Fibroblast of skin of right biceps (primary cell): ENCODE data around the gene ZDHHC14.
A peak's percentile ranks its signal among the peaks of the same experiment; 100 is the strongest.

ENCODE experiments used
- DNase-seq: peaks from one replicate; pipeline ENCODE4 v3.0.0-alpha.2; 2013

ZDHHC14 gene

DNA sequence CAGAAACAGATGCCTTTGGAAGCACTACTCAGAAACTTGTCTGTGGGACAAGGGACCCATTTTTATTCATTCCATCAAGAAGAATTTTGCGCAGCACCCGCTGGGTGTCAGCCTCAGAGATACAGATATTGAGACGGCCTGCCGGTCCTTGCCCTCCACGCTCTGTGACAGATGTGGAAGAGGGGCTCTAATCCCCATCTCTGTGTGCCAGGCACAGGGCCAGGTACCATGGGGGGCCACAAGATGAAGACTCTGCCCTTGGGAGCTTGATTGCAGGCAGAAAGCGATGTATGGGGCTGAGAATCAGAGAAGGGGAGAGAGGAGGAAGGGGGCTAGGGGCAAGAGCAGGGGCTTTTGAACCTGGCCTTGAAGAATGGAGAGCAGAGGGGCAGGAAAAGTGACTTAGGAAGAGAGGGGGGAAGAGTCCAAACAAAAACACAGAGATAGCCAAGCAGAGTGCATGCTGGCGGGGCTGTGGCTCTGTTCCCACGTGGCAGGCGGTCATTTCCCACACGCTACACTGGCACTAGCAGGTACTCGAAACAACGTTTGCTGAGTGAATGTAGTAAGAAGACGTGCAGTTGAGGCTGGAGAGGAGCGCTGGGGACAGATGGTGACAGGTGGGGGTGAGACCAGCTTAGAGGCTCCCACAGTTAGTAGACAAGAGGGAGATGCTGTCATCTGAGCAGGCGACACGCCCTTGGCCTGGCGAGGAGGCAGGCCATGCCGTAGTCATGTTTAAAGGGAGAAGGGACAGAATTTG lies 271.8 kb downstream of the ZDHHC14 start:
- DNase-seq: no peak

DNA sequence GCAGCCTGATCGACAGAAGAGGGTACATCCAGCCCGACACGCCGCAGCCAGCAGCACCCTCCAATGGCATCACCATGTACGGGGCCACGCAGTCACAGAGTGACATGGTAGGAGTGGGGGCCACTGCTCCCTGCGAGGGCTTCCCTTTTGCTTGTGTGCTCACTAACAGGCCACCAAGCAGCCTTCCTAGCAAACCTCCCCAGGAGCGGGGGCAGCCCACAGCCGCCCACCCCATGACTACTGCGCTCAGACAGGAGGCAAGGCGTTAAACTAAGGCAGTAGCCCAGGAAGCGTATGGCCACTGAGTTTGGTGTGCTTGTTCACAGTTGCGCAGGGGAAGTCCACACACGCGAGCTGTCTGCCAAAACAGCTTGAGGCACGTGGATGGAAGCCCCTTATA lies 272.5 kb downstream of the ZDHHC14 start:
- no peak for DNase-seq

DNA sequence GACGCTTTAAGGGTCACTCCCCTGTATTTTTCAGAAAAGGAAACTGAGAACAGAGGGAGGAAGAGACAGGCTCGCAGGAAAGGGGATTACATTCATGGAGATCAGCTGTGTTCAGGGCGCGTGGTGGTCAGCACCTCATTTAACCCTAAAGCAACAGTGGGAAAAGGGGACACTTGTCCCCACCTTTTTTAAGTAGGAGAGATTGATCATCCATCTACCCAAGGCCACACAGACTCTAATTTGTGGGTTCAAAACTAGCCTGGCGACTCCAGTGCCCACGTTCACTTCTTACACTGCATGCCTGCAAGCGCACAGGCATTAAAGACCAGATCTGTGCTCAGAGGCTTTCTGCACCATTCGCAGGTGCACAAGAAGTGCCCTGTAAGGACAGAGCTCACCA lies 274.1 kb downstream of the ZDHHC14 start:
- DNase-seq: no peak

DNA sequence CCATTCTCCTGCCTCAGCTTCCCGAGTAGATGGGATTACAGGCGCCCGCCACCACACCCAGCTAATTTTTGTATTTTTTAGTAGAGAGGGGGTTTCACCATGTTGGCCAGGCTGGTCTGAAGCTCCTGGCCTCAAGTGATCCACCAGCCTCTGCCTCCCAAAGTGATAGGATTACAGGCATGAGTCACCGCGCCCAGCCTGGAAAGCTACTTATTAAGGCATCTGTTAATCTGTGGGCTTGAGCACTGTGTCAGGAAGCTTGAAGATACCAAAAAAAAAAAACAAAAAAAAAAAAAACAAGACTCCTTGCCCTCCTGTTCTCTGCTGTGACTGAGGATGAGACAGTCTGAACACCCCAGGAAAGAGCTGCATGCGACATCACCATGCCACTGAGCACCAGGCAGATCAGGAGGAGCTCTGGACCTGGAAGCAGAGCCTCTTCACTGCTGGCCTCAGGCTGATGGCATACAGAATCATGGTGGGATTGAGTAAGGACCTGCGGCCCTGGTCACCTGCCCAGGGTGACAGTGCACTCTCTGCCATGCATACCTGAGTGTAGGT lies 275.5 kb downstream of the ZDHHC14 start:
- DNase-seq: peak; percentile 42

DNA sequence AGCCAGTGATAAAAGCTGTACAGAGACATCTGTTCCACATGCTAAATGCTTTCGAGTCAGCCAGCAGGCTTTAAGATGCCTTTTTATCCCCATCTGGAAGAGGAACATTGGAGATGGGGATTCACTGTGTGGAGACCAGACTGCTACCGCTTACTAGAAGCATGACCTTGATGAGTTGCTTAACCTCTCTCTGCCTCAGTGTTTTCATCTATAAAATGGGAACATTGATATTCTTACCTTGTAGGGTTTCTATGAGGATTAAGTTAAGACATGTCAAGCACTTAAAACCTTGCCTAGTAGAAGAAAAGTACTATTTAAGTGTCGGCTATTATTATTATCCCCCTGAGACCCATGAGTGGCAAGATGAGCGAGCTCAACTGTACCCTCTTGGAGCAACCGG lies 276.8 kb downstream of the ZDHHC14 start:
- no peak for DNase-seq

DNA sequence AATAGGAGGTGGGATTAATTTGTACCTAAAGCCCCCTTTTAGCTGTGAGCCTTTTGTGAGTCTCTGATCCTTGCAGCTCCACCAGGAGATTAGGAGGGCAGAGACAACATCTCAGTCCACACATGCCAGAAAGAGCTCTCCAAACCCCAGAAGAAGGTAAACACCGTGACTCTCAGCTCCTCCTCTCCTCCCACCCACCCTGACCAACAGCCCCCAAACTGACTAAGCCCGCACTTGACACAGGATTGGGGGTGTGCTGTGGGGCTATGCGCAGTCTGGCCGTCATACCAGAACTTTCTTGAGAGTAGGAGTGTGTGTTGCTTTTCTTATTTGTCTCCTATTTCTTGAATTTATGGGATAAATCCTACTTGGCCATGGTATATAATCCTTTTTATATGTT lies 277.3 kb downstream of the ZDHHC14 start:
- DNase-seq: no peak

DNA sequence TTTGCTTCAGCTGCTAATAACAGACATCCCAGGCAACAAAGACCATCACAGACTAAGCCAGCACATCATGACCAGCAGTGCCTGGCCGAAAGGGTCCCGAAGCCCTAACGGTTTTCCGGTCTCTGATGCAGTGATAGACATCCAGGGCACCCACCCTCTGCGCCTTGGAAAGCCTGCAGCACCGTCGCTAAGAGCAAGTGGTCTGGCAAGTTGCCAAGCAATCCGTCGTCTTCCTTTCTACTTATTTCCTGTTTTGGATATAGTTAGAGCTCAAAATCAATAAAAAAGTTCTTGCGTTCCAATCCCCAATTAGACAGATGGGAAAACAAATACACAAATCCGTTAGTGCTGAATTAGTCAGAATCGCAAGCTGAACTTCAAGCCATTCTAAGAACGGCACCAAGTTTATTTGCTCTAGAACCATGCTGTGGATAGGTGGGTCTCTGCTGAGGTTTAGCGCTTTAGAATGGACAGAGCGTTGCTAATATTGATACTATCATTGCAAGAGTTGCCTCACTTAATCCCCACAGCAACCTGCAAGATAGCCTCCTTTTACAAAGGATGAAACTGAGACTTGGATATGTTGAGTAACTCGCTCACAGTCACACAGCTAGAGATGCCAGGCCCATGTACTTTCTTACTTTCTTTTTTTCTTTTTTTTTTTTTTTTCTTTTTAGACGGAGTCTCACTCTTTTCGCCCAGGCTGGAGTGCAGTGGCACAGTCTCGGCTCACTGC lies 278.7 kb downstream of the ZDHHC14 start:
- DNase-seq: no peak

DNA sequence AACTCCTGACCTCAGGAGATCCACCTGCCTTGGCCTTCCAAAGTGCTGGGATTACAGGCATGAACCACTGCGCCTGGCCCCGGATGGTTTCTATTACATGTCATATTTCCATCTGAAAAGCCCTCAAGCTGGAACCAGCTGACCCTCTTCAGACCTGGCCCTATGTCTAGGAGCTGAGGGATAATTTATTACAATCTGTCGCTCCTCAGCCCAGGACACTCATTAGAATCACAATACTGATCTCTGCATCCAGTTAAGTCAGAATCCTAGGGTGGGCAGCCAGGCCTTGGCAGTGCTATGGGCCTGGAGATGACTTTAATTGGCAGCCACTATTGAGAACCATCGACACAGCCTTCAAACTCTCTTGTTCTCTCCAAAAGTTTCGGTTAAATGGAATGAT lies 279.4 kb downstream of the ZDHHC14 start:
- no peak for DNase-seq

DNA sequence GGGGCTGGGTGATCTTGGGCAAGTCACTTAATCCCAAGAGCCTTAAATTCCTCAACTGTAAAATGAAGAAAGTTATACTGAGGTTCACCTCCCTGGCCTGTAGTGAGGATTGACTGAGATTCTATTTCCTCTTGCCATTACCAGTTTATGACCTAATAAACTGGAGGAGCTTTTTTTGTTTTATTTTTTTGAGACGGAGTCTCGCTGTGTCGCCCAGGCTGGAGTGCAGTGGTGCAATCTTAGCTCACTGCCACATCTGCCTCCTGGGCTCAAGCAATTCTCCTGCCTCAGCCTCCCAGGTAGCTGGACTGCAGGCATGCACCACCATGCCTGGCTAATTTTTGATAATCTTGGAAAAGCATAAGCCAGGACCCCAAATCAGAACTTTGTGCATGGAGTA lies 280.7 kb downstream of the ZDHHC14 start:
- DNase-seq: no peak

DNA sequence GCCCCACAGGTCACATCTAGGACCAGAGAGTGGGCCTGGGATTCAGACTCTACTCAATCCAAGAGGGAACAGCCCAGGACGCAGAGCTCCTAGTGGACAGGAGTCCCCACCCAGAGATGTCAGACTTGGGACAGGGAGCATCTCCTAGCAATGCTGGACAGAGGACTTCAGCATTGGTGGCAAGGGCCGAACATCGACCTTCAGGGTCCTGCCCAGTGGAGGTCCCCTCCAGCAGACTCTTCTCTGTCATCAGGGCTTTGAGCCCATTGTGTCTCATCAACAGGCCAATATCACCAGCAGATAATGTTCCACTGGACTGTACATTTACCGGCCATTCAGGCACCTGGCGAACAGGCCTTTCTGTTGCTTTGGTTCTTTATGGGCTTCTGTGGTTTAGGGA lies 282.3 kb downstream of the ZDHHC14 start:
- DNase-seq: no peak

DNA sequence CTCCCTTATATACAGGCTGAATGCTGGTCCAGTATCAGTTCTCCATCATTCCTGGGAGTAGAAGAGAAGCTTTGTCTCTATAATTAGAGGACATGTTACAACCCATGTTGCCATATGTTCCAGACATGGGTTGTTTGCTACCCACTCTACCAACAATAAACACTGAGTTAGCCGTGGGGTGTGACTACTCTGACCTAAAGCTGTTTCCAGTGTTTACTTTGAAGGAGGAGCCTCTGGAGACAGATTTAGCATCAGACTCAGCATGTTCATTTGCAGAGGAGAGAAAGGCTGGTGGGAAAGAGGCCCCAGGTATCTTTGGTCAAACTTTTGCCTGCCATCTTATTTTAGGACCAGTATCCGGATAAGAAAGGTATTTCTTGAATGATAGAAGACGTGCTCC lies 284.2 kb downstream of the ZDHHC14 start:
- no peak for DNase-seq

DNA sequence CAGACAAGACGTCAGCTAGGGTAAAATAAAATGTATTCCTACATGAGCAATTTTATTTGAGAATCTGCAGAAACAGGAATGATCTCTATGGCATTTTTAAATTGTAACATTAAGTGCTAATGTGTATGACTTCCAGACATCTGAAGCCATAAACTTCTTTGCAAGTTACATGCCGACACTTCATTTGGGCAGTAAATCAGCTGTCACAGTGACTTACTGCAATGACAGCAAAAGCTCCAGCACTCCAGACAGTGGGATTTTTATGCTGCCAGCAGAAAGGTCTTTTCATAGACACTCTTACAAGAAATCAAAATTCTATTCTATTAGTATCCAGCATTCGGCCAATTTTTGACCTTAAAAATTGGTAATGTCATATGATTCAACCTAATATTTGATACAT lies 285.7 kb downstream of the ZDHHC14 start:
- DNase-seq: no peak

DNA sequence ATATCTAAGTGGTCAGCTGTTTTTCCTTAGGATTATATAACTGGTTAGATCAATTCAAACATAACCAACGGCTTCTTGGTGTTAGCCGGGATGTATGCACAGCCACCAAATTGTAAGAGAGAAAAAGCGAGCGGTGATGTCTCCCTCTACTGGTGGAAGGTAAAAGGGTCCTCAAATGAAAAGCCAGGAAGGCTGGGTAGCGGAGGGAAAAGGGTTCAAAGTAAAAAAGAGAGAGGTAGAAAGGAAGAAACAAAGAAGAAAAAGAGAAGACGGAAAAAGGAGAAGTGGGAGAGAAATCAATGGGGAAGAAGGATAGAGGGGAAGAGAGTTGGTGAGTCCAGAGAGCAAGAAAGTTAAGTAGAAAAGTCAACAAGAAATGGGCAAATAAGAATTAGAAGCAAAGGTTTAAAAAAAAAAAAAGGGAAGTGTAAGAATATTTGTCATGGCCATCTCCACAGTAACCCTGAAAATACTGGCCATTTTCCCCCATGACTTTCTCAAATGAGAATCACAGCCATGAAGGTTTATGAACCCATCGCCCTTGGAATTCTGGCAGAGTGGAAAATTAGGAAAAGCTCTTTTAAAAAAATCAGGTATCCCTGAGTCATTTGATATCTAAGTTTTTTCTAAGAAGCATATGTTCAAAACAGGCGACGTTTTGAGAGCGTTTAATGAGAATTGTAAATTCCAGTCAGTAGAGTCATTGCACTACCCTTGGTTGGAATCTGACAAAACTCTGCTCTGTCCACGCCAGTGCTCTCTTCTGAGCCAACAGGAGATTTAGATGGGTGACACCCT lies 286.4 kb downstream of the ZDHHC14 start:
- peak; percentile 66 for DNase-seq

DNA sequence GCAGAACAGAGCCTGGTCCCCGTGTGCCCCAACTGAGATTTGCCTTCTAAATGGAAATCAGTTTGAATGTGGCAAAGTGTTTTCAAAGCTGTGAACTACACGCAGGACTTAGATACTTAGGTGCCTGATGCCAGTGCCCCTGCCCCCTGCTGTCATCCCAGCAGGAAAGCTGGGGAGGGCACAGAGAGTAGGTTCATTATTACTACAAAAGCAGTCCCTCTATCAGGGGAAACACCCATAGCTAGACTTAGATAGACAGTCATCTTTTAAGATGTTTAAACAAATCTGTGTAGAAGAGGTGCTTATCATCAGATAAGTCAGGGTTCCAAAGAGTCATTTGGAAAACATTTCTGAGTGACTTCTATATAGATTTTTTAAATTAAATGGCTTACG lies 287.0 kb downstream of the ZDHHC14 start:
- no peak for DNase-seq

DNA sequence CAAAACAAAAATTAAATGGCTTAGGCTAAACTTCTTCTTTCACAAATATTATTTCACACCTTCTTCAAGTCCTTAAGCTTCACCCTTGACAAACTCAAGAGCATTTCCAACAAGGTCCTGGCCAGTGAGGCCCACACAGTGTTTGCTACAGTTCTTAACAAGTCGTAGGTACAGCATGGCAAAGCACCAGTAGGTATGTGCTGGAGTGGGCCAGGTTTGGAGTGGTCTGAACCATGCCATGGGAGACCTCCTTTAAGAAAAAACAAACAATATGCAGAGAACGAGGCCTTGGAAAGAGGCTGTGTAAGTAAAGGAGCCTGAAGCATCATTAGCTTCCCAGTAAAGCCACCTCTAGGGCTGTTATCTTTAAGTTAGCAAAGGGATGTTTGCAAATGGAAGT lies 287.7 kb downstream of the ZDHHC14 start:
- no peak for DNase-seq

DNA sequence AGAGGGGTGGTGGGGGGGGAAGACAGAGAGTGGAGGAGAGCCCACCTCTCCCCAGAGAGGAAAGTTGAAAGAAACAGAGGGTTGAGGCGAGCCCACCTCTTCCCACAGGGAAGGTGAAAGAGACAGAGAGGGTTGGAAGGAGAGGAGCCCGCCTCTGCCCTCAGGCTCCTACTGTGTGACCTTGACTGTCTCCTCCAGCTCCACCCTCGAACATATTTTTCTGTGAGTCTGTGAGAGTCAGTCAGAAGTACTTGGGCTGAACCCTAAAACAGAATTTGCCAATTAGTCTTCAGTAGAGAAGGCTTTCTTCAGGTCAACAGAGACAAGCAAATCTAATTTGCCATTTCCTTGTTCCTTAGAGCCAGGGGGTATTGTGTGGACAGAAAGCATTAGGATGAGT lies 288.3 kb downstream of the ZDHHC14 start:
- no peak for DNase-seq

DNA sequence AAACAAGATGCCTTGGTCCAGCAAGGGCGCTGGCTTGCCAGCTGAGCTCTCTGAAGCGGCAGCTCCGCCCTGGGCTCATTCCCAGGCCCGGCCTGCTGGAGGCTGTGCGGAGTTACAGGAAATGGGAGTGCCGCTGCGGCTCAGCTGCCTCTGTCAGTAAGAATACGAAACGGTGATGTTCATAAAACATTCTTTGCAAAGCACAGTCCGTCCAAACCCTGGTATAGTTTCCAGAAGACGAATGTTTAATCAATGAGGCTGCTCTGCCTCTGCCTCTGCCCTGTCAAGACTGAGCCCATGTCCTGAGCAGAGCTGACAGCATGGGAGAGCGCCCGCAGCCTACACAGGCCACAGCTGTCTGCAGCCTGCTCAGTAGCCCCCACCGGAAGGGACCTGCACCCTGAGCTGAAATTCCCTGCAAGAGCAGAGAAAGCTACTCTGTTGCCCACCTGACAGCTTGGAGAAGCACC lies 288.8 kb downstream of the ZDHHC14 start:
- peak; percentile 63 for DNase-seq

DNA sequence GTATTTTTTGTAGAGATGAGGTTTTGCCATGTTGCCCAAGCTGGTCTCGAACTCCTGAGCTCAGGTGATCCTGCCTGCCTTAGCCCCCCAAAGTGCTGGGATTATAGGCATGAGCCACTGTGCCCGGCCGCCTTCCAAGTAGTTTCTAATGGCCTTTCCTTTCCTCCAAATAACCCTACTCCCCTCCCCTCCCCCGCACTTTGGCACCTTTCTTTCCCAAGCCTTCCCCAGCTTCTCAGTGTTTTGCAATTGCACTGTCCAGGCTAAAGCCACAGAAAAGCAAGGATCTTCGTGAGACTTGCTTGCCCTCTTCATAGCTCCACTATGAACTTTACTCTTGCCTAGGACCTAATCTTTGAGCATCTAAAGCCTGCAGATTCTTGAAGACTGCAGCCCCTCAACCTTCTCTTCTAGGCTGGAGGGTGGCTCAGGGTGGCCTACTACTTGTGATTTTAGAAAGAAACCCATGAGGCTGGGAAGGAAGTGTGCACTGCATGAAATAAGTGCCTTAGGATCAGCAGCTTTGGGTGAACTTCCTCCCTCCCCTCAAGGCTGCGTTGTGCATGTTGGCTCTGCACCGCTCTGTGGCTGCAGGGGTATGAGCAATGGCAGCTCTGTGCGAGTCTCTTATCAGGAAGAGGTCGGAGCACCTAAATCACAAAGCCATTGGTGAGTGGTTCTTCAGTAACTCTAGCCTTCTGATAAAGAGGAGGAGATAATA lies 289.6 kb downstream of the ZDHHC14 start:
- no peak for DNase-seq

DNA sequence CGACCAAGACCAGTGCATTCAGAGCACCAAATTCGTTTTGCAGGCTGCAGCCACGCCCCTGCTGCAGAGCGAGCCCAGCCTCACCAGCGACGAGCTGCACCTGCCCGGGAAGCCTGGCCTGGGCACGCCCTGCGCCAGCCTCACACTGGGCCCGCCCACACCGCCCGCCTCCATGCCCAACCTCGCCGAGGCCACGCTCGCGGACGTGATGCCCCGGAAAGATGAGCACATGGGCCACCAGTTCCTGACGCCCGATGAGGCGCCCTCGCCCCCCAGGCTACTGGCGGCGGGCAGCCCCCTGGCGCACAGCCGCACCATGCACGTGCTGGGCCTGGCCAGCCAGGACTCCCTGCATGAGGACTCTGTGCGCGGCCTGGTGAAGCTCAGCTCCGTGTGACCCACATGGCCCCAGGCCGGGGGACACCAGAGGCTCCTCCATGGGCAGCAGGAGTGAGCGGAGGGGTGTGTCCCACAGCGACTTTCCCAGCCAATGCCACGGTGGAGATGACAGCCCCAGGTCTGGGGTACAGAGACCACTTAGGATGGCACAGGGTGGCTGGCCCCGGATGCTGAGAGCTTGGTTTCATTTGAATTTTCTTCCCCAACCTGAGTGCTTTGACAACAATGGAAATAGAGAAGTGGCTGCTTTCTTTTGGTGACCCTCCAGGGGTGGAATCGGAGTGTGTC lies 291.9 kb downstream of the ZDHHC14 start:
- no peak for DNase-seq

DNA sequence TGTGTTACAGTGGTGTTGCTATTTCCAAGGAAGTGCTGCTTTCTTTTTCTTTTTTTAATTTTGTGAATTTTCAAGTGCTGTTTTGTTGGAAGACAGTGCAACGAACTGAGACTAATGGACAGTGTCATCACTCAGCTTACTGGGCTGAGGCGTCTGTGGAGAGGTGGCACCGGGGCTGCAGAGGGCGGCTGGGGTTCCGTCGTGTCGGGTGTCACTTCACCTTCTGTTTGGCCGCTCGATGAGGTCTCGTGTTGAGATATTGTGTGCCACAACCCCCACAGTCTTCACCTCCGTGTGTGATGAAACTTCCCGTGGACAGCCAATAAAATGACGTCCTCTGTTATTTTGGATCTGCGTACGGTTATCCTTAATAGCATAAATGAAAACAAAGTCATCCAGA lies 292.6 kb downstream of the ZDHHC14 start:
- no peak for DNase-seq

DNA sequence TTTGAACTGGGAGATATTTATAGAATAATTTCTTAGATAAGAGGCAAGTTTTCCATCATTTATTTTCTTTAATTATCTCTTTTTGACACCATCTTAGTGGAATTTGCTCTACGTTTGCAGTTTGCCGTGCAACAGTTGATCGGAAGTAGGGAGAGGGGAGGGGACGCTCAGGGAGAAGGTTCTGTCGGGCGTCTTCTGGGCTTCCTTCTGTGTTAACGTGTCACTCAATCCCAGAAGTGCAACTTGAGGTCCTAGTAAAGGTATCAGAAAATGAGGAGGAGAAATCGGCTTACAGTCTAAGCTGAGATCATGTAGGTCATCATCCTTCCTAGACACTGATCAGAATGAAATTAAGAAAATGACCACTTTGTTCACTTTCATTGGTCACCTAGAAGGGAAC lies 293.1 kb downstream of the ZDHHC14 start:
- DNase-seq: no peak

DNA sequence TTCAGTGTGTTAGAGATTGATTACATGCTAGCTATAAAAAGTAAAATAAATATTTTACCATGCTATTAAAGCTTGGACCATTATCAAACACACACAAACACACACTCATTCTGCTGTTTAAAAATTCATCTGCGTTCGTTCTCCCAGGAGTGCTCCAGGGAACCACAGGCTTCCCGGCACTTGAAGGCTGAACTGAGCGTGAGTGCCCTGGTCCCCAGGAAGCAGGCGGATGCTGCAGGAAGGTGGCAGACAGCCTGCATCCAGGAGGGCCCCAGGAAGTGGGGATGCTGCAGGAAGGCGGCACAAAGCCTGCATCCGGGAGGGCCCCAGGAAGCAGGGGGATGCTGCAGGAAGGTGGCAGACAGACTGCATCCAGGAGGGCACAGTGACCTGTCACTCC lies 294.8 kb downstream of the ZDHHC14 start:
- DNase-seq: no peak
